ENCODE measurements around the gene SMIM44.

Gene SMIM44

DNA sequence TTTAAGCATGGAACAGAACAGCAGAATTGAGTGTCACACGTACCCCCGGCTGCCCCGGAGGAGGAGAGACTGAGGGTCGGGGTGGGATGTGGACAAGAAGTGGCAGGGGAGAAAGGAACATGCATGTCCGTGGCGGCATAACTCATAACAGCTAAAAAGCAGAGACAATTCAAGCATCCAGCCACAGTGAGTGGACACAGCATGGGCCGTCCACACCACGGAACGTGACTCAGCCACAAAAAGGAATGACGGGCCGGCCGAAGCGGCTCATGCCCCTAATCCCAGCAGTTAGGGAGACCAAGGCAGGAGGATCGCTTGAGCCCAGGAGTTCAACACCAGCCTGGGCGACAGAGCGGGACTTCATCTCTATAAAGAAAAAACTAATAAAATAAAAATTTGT lies 9.7 kb upstream of the SMIM44 start:
- no peak overlapping the region for H3K4me3 ChIP-seq (ENCODE audit: low read length)
- TF ChIP-seq, protein P1, sequence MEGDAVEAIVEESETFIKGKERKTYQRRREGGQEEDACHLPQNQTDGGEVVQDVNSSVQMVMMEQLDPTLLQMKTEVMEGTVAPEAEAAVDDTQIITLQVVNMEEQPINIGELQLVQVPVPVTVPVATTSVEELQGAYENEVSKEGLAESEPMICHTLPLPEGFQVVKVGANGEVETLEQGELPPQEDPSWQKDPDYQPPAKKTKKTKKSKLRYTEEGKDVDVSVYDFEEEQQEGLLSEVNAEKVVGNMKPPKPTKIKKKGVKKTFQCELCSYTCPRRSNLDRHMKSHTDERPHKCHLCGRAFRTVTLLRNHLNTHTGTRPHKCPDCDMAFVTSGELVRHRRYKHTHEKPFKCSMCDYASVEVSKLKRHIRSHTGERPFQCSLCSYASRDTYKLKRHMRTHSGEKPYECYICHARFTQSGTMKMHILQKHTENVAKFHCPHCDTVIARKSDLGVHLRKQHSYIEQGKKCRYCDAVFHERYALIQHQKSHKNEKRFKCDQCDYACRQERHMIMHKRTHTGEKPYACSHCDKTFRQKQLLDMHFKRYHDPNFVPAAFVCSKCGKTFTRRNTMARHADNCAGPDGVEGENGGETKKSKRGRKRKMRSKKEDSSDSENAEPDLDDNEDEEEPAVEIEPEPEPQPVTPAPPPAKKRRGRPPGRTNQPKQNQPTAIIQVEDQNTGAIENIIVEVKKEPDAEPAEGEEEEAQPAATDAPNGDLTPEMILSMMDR (IDR thresholded peaks at IDR 0.05; ENCODE audit: insufficient read depth, low read depth, low read length, missing control alignments) = no peak
- DNase-seq (ENCODE audit: low read depth) = no peak

- TF ChIP-seq, protein P1 (IDR thresholded peaks at IDR 0.05; ENCODE audit: insufficient read depth, low read depth, low read length, missing control alignments) = no peak
- no peak for DNase-seq (ENCODE audit: low read depth)
- H3K4me3 ChIP-seq (ENCODE audit: low read length) = no peak overlapping the region
These were observed 9.0 kb upstream of the SMIM44 start for GRCh38 chr19:3492131-3492839.

DNA sequence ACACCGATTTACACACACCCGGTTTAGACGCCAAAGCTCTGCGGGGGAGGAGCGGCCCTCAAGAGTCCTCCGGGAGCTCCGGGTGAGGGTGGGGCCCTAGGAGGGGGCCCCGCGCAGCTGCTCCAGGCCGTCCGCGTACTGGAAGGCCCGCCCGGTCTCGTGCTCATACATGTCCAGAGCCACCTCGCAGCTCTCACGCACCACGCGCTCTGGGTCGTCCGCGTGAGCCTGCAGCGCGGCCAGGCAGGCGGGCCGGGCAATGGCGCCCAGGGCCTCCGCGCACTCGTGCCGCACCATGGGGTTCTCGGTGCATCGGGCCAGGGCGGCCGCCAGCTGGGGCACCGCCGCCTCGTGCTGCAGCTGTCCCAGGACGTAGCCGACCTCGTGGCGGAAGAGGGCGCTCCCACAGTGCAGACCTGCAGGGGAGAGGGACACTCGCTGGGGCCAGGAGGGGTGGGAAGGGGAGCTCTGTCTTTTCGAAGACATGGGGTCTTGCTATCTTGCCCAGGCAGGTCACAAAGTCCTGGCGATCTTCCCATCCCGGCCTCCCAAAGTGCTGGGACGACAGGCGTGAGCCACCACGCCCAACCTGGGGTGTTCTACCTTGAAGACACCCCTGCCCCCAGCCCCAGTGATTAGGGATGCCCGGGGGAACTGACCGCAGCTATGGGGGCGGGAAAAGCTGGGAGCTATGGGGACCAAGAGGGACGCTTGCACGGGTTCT lies 8.3 kb upstream of the SMIM44 start:
- H3K4me3 ChIP-seq (ENCODE audit: low read length) = no peak overlapping the region
- TF ChIP-seq, protein P1 (IDR thresholded peaks at IDR 0.05; ENCODE audit: insufficient read depth, low read depth, low read length, missing control alignments) = no peak

DNA sequence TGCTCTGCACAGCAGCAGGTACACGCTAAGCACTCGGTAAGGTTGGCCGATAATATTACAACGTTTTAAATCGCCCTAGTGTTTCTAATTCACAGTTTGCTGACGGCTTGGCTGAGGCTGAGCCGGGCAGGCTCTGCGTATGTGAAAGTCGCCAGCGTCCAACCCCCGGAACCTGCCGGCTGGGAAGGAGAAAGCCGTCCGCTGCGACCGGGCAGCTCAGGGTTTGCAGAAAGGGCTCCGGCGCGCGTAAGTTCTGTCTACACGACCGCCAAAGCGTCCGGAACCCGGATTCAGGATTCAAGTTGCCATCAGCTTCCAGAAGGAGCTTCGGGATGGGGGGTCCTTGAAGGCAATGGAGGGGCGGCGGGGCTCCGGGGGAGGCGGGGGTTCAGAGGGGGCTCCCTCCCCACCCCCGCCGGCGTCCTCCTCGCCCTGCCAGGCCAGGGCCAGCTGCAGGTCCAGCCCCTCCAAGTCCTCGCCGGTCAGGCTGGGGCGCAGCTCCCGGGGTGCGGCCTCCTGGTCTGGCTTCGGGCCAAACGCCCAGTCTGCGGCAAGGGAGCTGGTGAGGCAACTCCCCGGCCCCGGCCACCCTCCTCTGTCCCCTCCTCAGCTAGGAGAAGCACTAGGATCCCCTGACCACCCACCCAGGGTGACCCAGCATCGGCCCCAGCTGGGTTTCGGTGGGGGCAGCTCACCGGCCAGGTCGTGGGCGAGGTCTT lies 575 bp downstream of the SMIM44 start:
- TF ChIP-seq, protein P1 (IDR thresholded peaks at IDR 0.05; ENCODE audit: insufficient read depth, low read depth, low read length, missing control alignments) = no peak
- no peak for DNase-seq (ENCODE audit: low read depth)
- H3K4me3 ChIP-seq (ENCODE audit: low read length) = no peak overlapping the region

More for the DNA sequence above, 8.3 kb upstream of the SMIM44 start:
- no peak for DNase-seq (ENCODE audit: low read depth)

DNA sequence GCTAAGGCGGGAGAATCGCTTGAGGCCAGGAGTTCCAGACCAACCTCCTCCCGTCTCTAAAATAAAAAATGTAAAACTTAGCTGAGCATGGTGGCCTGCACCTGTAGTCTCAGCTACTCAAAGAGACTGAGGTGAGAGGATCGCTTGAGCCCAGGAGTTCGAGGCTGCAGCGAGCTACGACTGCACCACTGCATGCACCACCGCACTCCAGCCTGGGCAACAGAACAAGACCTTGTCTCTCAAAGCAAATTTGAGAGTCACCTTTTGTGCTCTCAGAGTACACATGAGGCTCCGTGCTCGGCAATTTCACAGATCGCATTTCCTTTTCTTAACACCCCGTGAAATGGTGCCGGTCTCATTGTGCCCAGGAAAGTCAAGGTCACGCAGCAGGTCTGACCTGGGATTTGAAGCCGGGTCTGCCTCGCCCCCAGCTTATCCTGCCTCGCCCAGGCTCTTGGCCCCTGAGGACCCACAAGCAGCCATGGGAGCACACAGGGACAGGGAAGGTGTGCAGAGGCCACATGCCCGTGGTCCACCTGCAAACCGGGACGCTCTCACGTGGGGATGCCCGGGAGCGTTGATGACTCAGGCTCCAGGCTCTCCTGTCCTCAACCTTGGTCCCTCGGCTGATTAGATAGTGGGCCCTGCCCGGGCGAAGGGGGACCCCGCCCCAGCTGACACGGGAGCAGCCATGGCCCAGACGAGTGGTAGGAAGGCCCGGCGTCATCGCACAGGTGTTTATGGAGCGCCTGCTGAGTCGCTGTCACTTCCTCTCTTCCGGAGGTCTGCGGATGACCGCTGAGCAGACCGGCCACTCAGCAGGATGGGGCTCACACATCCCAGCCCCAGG lies 1.8 kb downstream of the SMIM44 start:
- TF ChIP-seq, protein P1 (IDR thresholded peaks at IDR 0.05; ENCODE audit: insufficient read depth, low read depth, low read length, missing control alignments) = no peak
- no peak overlapping the region for H3K4me3 ChIP-seq (ENCODE audit: low read length)
- no peak for DNase-seq (ENCODE audit: low read depth)

- H3K4me3 ChIP-seq (ENCODE audit: low read length) = no peak within 1 kb of the TSS
- no peak for DNase-seq (ENCODE audit: low read depth)
- TF ChIP-seq, protein P1 (IDR thresholded peaks at IDR 0.05; ENCODE audit: insufficient read depth, low read depth, low read length, missing control alignments) = no peak
These were observed 2.7 kb downstream of the SMIM44 start, which contains the start of gene SMIM24 for GRCh38 chr19:3480383-3481091. TSS of gene SMIM24 (minus strand) at chr19:3480525. CDS start at chr19:3480463, 62 bp downstream.

Measured in epithelial cell of esophagus (primary cell).